ENCODE measurements around the gene MS4A7.
"Not testable (repeated sequence)": the region's sequence is repeated elsewhere in the genome, so short reads cannot be mapped to it uniquely, and the experiment has no call there.

MS4A7 gene

GRCh38 chr11:60360621-60361020 is 17.7 kb upstream of the MS4A7 start:
- Histone ChIP-seq H3K4me1 (ENCODE audit: insufficient read depth, low read length, severe bottlenecking) (peaks cover 29% of the 10 kb centered on the region), H3K9me2 (ENCODE audit: low read depth, low read length) (no peaks in the 10 kb centered on the region), H3F3A (ENCODE audit: insufficient read depth, low read length) (no peaks in the 10 kb centered on the region), H3K79me2 (ENCODE audit: insufficient read depth, low read length) (no peaks in the 10 kb centered on the region), H3K27ac (ENCODE audit: low read depth, low read length, poor library complexity, severe bottlenecking) (no peak overlapping the region), H2AFZ (ENCODE audit: low read length) (no peak overlapping the region), H3K27me3 (ENCODE audit: insufficient read depth, low read length) (no peaks in the 10 kb centered on the region), H3K36me3 (ENCODE audit: insufficient read depth, low read length) (no peaks in the 10 kb centered on the region; the same call in 1 of the 2 replicates), H3K4me3 (ENCODE audit: low read depth, low read length, poor library complexity, severe bottlenecking) (no peak overlapping the region), H3K9me3 (ENCODE audit: low read length) (peaks cover 23% of the 10 kb centered on the region), H3K9ac (ENCODE audit: low read length) (no peak overlapping the region), H4K20me1 (ENCODE audit: insufficient read depth, low read length) (no peaks in the 10 kb centered on the region), H3K4me2 (ENCODE audit: low read length) (no peak overlapping the region)
- TF ChIP-seq CTCF (IDR thresholded peaks at IDR 0.05; ENCODE audit: low read length) = no peak
- TF ChIP-seq EZH2 (IDR thresholded peaks at IDR 0.05; ENCODE audit: borderline replicate concordance, low read length) = no peak

GRCh38 chr11:60362241-60362640 is 16.1 kb upstream of the MS4A7 start:
- Histone ChIP-seq H3K9ac (ENCODE audit: low read length) (no peak overlapping the region), H3K27me3 (ENCODE audit: insufficient read depth, low read length) (no peaks in the 10 kb centered on the region), H3K27ac (ENCODE audit: low read depth, low read length, poor library complexity, severe bottlenecking) (no peak overlapping the region), H3K4me1 (ENCODE audit: insufficient read depth, low read length, severe bottlenecking) (peaks cover 31% of the 10 kb centered on the region), H2AFZ (ENCODE audit: low read length) (no peak overlapping the region), H4K20me1 (ENCODE audit: insufficient read depth, low read length) (no peaks in the 10 kb centered on the region), H3F3A (ENCODE audit: insufficient read depth, low read length) (no peaks in the 10 kb centered on the region), H3K79me2 (ENCODE audit: insufficient read depth, low read length) (no peaks in the 10 kb centered on the region), H3K9me2 (ENCODE audit: low read depth, low read length) (no peaks in the 10 kb centered on the region), H3K4me3 (ENCODE audit: low read depth, low read length, poor library complexity, severe bottlenecking) (no peak overlapping the region), H3K9me3 (ENCODE audit: low read length) (peaks cover 23% of the 10 kb centered on the region), H3K36me3 (ENCODE audit: insufficient read depth, low read length) (no peaks in the 10 kb centered on the region; the same call in 1 of the 2 replicates), H3K4me2 (ENCODE audit: low read length) (no peak overlapping the region)
- TF ChIP-seq EZH2 (IDR thresholded peaks at IDR 0.05; ENCODE audit: borderline replicate concordance, low read length) = no peak
- no peak for TF ChIP-seq CTCF (IDR thresholded peaks at IDR 0.05; ENCODE audit: low read length)

- Histone ChIP-seq H3K36me3 (ENCODE audit: insufficient read depth, low read length) (no peaks in the 10 kb centered on the region; the same call in 1 of the 2 replicates), H3K27ac (ENCODE audit: low read depth, low read length, poor library complexity, severe bottlenecking) (no peak overlapping the region), H2AFZ (ENCODE audit: low read length) (peak overlapping the region; percentile 10), H3K4me3 (ENCODE audit: low read depth, low read length, poor library complexity, severe bottlenecking) (peak overlapping the region; percentile 26), H4K20me1 (ENCODE audit: insufficient read depth, low read length) (no peaks in the 10 kb centered on the region), H3K27me3 (ENCODE audit: insufficient read depth, low read length) (no peaks in the 10 kb centered on the region), H3K9ac (ENCODE audit: low read length) (peak overlapping the region; percentile 15; the same call in 1 of the 2 replicates), H3K9me3 (ENCODE audit: low read length) (peaks cover 23% of the 10 kb centered on the region), H3K4me2 (ENCODE audit: low read length) (peak overlapping the region; percentile 55; the same call in 1 of the 2 replicates), H3F3A (ENCODE audit: insufficient read depth, low read length) (no peaks in the 10 kb centered on the region), H3K4me1 (ENCODE audit: insufficient read depth, low read length, severe bottlenecking) (peaks cover 24% of the 10 kb centered on the region), H3K9me2 (ENCODE audit: low read depth, low read length) (no peaks in the 10 kb centered on the region), H3K79me2 (ENCODE audit: insufficient read depth, low read length) (no peaks in the 10 kb centered on the region)
- TF ChIP-seq CTCF (IDR thresholded peaks at IDR 0.05; ENCODE audit: low read length) (peak; percentile 81), EZH2 (IDR thresholded peaks at IDR 0.05; ENCODE audit: borderline replicate concordance, low read length) (no peak)
Measured at GRCh38 chr11:60363542-60364470, 14.5 kb upstream of the MS4A7 start.

- not testable (repeated sequence) for H3K9me3 ChIP-seq (ENCODE audit: low read length); H3K4me3 ChIP-seq (ENCODE audit: low read depth, low read length, poor library complexity, severe bottlenecking); H3K27ac ChIP-seq (ENCODE audit: low read depth, low read length, poor library complexity, severe bottlenecking); H3K9me2 ChIP-seq (ENCODE audit: low read depth, low read length); H3K27me3 ChIP-seq (ENCODE audit: insufficient read depth, low read length); H3K9ac ChIP-seq (ENCODE audit: low read length); H3F3A ChIP-seq (ENCODE audit: insufficient read depth, low read length); H3K36me3 ChIP-seq (ENCODE audit: insufficient read depth, low read length); H3K4me2 ChIP-seq (ENCODE audit: low read length); H4K20me1 ChIP-seq (ENCODE audit: insufficient read depth, low read length); H3K79me2 ChIP-seq (ENCODE audit: insufficient read depth, low read length); H2AFZ ChIP-seq (ENCODE audit: low read length)
- H3K4me1 ChIP-seq (ENCODE audit: insufficient read depth, low read length, severe bottlenecking) = peaks cover 24% of the 10 kb centered on the region
Measured at GRCh38 chr11:60366262-60366904, 11.9 kb upstream of the MS4A7 start.

Measured in OCI-LY1 (cell line).